Amniotic stem cell (primary cell): ENCODE results near the gene COL25A1.

Experiments used
- DNase-seq: peaks from one replicate; lab custom pipeline; 2025; lab: John Stamatoyannopoulos, UW

The COL25A1 gene

DNA sequence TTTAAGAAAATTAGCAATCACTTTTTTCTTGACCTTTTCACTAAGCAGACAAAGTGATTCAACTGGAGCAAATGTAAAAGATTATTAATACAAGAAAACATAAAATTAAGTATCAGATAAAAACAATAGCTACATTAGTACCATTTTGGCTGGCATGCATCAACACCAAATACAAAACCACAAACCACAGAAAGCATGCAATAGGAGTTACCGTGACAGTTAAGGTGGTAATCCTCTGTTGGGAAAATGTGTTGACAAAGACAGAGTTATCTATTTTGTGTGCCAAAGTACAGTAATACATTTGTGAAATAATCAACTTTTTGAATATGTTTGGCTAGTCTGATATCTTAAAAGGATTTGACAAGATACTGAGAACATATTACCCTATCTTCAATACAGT is 449.8 kb downstream of the COL25A1 start:
- no peak for DNase-seq

- no peak for DNase-seq
Observed at GRCh38 chr4:108851366-108851765, 451.1 kb downstream of the COL25A1 start.

DNA sequence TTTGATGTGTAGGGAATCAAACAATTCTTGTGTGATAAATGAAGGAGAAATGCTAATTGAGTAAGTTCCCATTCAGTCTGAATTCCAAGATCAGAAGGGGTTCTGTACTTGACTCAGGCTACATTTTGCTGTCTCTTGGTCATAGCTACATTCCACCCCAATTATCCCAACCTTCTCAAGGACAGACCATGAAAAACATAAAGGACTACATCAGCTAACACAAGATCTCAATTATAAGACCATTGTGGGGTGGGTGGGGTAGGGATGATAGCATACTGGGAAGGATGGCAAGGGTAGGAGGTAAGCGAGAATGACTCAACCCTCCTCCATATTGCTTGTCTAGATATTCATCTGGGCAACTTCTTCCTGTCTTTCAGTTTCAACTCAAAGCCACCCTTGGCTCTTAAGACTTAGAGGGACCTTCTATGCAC is 452.2 kb downstream of the COL25A1 start:
- DNase-seq = no peak

DNA sequence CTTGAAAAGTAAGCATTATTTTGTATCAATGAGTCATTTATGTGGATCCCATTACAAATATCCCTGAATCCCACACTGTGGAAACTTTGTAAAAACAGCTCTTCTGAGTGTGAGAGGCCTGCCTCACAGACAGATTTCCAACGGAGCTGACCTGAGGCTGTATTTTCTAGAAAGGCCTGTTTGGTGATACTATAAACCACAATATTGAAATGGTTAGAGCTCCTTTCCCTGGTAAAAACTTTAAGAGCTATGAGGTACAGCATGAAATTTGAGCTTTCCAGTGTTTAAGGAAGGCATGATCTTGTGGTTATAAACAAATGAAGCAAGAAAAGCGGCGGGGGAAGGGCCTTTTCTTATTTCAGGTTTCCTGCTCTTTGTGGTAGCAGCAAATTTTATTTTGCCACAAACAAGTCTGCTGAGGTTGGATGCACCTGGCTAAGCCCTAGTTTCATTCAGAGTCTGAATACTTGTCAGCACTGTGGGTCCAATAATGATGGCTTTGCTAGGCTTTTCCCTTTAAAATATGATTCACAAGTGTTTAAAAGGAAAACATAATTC is 452.8 kb downstream of the COL25A1 start:
- peak; percentile 34 for DNase-seq

DNA sequence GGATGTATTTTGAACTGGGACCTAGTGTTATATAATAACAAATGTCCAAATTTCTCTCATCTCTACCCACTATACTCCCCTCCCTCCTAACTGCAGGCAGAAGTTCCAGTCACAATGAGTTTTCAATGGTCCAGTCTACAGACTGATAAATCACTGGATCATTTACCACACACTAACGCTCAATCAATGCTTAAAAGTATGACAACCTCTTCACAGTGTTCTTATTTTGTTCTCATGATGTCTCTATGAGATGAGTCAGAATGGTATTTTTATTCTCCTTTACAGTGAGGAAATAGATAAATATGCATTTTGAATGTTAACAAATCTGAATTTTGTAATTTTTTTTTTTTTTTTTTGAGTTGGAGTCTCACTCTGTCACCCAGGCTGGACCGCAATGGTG is 455.9 kb downstream of the COL25A1 start:
- DNase-seq = no peak

- DNase-seq = no peak
Observed at GRCh38 chr4:108840426-108840975, 462.0 kb downstream of the COL25A1 start.

GRCh38 chr4:108839333-108839732 is 463.1 kb downstream of the COL25A1 start:
- no peak for DNase-seq

DNA sequence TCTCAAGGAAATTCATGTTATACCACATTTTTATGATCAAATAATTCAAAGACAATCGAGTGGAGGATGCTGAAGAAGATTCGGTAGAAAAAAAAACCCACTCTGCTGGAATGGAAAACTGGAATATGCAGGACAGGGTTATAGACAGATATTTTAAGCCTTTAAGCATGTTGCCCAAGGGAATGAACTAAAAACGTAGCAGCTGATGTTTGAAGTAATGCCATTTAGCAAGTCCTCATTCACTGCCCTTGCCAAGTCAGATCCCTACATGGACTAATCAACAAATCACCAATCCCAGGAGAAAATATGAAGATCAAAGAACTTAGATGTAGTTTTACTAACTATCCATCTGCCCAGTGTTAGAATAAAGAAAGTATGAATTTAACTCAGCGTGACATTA is 464.0 kb downstream of the COL25A1 start:
- no peak for DNase-seq

- DNase-seq = no peak
Observed at GRCh38 chr4:108834835-108835384, 467.5 kb downstream of the COL25A1 start.

DNA sequence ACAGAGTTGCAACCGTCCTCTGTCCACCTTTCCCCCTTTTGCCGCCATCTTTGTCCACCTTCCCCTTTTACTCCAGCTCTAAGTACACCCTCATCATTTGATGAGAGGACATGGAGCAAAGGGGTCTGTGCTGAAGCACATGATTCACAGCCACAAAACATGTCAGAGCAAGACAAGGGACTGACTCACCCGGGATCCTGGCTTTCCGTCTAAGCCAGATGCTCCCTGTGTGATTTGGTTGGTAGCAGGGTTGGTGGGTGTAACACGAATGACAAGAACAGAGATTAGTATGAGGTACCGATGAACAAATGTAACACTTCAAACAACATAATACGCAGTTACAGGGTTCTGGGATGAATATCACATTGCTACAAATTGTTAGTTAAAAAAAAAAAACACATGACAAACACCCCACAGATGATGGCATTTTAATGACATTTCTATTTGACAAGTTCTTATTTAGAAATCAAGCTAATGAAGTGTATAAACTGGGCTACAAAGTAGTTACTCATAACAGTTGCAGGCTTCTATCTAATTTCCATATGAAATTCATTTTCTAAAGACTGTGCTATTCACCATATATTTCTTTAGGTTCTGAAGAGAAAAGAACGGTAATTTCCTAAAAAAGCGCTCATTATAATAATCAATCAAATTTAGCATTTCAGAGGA is 468.2 kb downstream of the COL25A1 start:
- peak; percentile 17 for DNase-seq

- no peak for DNase-seq
Observed at GRCh38 chr4:108833046-108833445, 469.4 kb downstream of the COL25A1 start.

GRCh38 chr4:108831886-108832285 is 470.6 kb downstream of the COL25A1 start:
- no peak for DNase-seq

DNA sequence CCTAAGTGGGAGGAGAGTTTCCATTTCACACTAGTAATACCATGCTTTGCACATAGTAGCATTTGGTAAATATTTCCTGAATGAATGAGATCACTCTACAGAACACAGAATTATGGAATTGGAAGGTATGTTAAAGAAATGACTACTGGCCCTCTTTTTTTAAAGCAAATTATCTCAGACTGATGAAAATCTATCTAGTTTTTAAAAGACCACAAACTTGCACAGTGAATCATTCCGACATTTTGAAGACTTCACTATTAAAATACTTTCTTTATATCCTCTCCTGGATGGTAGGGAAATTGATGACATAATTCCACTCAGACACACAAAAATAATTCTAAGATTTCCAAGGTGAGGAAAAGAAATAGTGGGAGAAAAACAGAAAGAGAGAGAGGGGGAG is 471.2 kb downstream of the COL25A1 start:
- no peak for DNase-seq

DNA sequence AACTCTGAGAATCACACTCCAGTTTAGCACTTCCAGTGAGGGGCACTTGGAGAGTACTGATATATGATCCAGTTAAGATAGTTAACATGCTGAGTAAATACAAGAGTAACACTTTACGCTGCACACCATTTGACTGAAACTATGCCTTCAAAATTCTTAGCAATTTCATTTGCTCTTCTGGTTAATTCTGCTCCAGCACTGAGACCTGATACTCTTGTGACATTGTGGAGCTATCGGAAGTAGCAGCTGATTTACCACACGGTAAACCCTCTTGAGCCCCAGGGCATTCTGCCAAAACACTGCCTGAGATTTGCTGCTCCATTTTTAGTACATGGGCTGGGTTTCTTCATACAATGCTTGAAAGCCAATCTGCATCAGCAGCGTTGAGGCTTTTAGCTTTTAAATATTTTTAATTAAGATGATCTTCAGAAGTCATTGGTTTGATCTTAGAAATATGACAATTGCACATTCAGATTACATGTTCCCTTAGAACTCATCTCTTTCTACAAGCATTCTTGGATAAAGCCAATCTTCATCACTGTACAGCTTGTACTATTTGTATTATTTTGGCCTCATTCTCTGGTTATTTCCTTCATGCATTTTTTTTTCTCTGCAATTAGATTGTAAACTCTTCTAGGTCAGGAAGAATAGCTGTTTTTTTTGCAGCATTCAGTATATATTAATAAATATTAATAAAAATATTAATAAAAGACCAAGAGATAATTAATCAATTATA is 471.8 kb downstream of the COL25A1 start:
- no peak for DNase-seq

GRCh38 chr4:108829966-108830492 is 472.4 kb downstream of the COL25A1 start:
- no peak for DNase-seq

DNA sequence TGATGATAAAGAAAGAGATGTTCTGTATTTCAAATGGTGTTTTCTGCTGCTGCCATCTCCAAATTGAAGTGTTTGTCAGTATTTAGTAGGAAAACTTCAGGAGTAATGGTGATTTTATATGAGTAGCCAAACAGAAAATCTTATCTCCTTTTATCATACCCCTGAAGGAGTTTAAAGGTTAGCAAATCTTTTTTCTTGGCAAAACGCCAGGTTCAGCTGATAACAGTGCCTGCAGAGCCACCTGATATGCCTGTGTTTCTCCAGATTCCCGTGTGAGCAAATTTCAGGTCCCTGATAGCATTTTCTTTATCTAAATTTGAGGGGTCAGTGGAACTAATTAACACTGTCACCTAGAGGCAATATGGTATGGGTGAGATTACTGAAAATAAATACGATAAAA is 473.8 kb downstream of the COL25A1 start:
- no peak for DNase-seq

DNA sequence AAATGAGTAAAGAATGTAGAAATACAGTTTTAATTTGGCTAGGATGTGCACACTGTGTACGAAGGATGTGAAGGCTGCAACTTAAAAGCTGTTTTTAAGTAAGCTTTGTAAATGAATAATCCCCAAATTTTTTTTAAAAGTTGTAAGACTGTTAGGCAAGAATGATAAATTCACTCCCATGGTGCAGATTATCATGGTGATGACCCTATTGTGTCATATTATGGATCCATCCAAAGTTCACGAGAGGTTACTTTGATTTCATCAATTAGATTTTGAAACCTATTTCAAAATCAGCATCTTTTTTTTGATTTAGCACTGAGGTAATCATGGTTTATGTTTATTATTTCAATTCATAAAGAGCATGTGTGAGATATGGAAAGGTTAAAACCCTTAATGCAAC is 476.7 kb downstream of the COL25A1 start:
- no peak for DNase-seq

GRCh38 chr4:108821351-108821930 is 481.0 kb downstream of the COL25A1 start:
- no peak for DNase-seq

GRCh38 chr4:108820492-108821350 is 481.7 kb downstream of the COL25A1 start:
- no peak for DNase-seq

DNA sequence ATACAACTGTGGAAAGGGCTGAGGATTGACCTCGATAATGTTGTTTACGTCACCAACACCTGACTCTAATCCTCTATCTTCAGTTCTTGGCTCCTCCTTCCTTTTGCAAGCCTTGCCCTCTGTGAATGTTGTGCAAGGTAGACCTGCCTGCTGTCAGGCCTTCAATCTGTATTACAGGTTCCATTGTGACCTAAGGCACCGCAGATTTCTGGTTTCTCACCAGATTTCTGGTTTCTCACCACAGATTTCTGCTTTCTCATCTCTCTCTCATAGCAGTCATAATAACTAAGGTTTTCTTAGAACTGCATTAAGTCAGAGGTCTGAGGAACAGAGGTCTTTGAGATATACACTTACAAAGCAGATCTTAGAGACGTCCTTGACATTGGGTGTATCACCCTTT is 488.1 kb downstream of the COL25A1 start:
- no peak for DNase-seq

DNA sequence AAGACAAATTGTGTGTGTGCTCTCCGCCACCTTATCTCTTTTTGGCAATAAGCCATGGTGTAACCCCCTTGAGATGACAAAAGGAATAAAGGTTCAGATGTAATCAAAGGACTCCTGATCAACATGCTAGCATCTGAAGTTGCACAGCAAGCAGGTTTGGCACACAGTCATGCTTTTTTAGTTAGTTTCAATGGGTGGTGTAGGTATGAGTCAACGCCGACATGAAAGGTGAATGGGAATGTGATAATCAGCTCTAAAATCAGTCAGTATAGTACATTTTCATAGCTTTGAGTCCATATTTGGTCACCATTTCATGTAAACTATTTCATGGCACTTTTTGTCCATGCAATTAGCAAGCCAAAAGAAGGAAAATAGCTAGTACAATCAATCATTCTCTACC is 489.2 kb downstream of the COL25A1 start:
- DNase-seq = no peak
